Adrenal gland (tissue), 12 donors: ENCODE data around the gene PRKCH. TPM values are rescaled to one million over a fixed set of nuclear protein-coding genes. Genes with fewer than 3 reads are reported as not detected.
A peak's percentile ranks its signal among the peaks of the same experiment; 100 is the strongest.

Experiments
- DNase-seq, 7 donors: peaks; one replicate each; pipeline ENCODE4 v3.0.0-alpha.2; 2019 to 2020
- H3K27ac ChIP-seq, 5 donors: fragments of 200-600 bp; sonication (generic) in 4 of 5; 1 replicate in 3 of 5; 2 replicates in 2 of 5; pipeline versions ENCODE4 v1.5.1 to v1.8.0; 2016 to 2020; ENCODE audit warnings: mild to moderate bottlenecking in 1 of 5
- H3K27me3 ChIP-seq: fragments of 200-600 bp; 2 replicates; pipeline ENCODE4 v1.8.0; 2021
- H3K36me3 ChIP-seq, 2 donors: fragments of 200-600 bp; replicated peaks in 1 of 2; 1 replicate in 1 of 2; 2 replicates in 1 of 2; pipeline versions ENCODE4 v1.5.1 to v1.8.0; 2018 to 2022
- H3K4me1 ChIP-seq, 2 donors: fragments of 200-600 bp; replicated peaks in 1 of 2; 1 replicate in 1 of 2; 2 replicates in 1 of 2; pipeline versions ENCODE4 v1.5.1 to v1.8.0; 2018 to 2021
- H3K4me3 ChIP-seq, 4 donors: fragments of 200-600 bp; sonication (generic) in 3 of 4; one replicate each; pipeline ENCODE4 v1.5.1; 2016 to 2018
- H3K9me3 ChIP-seq, 3 donors: fragments of 200-600 bp; sonication (generic) in 1 of 3; replicated peaks in 1 of 3; 1 replicate in 2 of 3; 2 replicates in 1 of 3; pipeline versions ENCODE4 v1.5.1 to v1.8.0; 2016 to 2021
- POLR2A ChIP-seq, 2 donors: fragments of 450-650 bp; IDR thresholded peaks; one replicate each; pipeline ENCODE4 v1.6.1; 2017; ENCODE audit warnings: antibody characterized with exemption in 2 of 2, mild to moderate bottlenecking in 2 of 2, moderate library complexity in 1 of 2
- WGBS, 4 donors: extraction: QIAGEN DNeasy Blood & Tissue Kit in 2 of 4; methylation state at CpG; one replicate each; pipeline versions ENCODE4 v1.1.5 to v1.1.7; 2013 to 2017; 5-methylcytosine and 5-hydroxymethylcytosine counted together
- intact Hi-C, 2 donors: fragments of 100-400 bp; cut with DNase I; formaldehyde crosslinking; loops; one replicate each; pipeline versions ENCODE4 v1.14.1 to v1.15.0; 2022 to 2023
- polyA plus RNA-seq, 3 donors: library from polyadenylated mRNA; stranded (reverse); fragments of 200-250 nt in 2 of 3; fragments of 350-450 nt in 1 of 3; fragmentation: Illumina TruSeq in 1 of 3; extraction: RNeasy Lipid Tissue Mini Kit (QIAGEN cat#74804) in 1 of 3; gene quantifications; one replicate each; pipeline ENCODE4 v1.2.3, GENCODE V29; 2013 to 2014
- total RNA-seq, 9 donors: library from RNA; depleted of rRNA in 4 of 9; stranded (reverse); fragments of >200 nt in 4 of 9; fragments of 120-200 nt in 1 of 9; fragmentation: NEBNext Ultra II Directional in 1 of 9; extraction: Animal tissue kit (Norgen Biotek cat#: 25700) in 1 of 9; gene quantifications; one replicate each; pipeline versions ENCODE4 v1.1.0 to v1.2.4, GENCODE V29; 2013 to 2023
- TF ChIP-seq, protein P1 (sequence below), 6 experiments: fragments of 450-650 bp in 4 of 6; fragments of 200-600 bp in 2 of 6; sonication (generic) in 1 of 6; IDR thresholded peaks; 1 replicate in 5 of 6; 2 replicates in 1 of 6; pipeline versions ENCODE4 v1.5.1 to v1.8.0; 2016 to 2021; ENCODE audit warnings: antibody characterized with exemption in 6 of 6, mild to moderate bottlenecking in 2 of 6, moderate library complexity in 1 of 6
- donor health status: healthy with polysubstance abuse.
- donor health status: Bipolar disorder and iron deficiency.
- donor health status: DM: yes; HTN: yes; CAD: no.
- donor health status: DM: no; HTN: no; CAD: no.
- donor health status: DM: no; HTN: no; CAD: no.
- donor health status: DM: yes; HTN: yes; CAD: no.

Gene PRKCH
- total and polyA plus RNA-seq, 12 donors: 7.8 to 28.1 (median 17.0) TPM

GRCh38 chr14:61455351-61455750, 134.0 kb downstream of the PRKCH start:
- Histone ChIP-seq H3K4me1 (no peaks in the 10 kb centered on the region), H3K27me3 (no peaks in the 10 kb centered on the region), H3K4me3 (no peak overlapping the region), H3K27ac (no peak overlapping the region), H3K36me3 (no peaks in the 10 kb centered on the region), H3K9me3 (no peaks in the 10 kb centered on the region)
- intact Hi-C loops: loop anchor here (5.0 to 10.0 kb wide), 2 partner anchors 161 to 382 kb away; no protein-coding TSS in a partner anchor
- peak in 1 of 7 donors; percentile 63 for DNase-seq
- 80 to 84% (median 82%) methylated on average over 6 of the region's 6 CpGs for WGBS, 4 donors
- no peak for TF ChIP-seq POLR2A (IDR thresholded peaks at IDR 0.05)
- TF ChIP-seq, protein P1, sequence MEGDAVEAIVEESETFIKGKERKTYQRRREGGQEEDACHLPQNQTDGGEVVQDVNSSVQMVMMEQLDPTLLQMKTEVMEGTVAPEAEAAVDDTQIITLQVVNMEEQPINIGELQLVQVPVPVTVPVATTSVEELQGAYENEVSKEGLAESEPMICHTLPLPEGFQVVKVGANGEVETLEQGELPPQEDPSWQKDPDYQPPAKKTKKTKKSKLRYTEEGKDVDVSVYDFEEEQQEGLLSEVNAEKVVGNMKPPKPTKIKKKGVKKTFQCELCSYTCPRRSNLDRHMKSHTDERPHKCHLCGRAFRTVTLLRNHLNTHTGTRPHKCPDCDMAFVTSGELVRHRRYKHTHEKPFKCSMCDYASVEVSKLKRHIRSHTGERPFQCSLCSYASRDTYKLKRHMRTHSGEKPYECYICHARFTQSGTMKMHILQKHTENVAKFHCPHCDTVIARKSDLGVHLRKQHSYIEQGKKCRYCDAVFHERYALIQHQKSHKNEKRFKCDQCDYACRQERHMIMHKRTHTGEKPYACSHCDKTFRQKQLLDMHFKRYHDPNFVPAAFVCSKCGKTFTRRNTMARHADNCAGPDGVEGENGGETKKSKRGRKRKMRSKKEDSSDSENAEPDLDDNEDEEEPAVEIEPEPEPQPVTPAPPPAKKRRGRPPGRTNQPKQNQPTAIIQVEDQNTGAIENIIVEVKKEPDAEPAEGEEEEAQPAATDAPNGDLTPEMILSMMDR (IDR thresholded peaks at IDR 0.05): no peak

DNA sequence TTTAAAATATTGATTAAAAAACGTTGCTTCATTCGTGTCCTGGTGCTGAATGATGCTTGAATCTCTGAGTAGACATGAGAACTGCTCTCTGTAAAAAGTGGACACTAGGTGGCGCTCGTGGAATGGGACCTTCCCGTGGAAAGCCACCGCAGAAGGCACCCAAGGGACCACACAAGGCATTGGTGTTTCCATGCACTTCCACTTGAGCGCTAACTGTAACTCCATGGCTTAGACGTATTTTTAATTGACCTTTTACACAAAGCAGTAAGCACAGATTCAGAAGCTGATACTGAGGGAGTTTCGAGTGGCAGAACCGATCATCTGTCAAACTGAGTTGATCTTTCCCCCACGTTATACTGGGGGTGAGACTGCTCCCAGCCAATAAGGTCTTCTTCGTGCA, 135.3 kb downstream of the PRKCH start:
- 28 to 37% (median 32%) methylated on average over 12 of the region's 12 CpGs for WGBS, 4 donors
- Histone ChIP-seq H3K36me3 (no peaks in the 10 kb centered on the region), H3K27me3 (no peaks in the 10 kb centered on the region), H3K4me1 (no peaks in the 10 kb centered on the region), H3K9me3 (no peaks in the 10 kb centered on the region), H3K4me3 (no peak overlapping the region), H3K27ac (no peak overlapping the region)
- DNase-seq: peak; percentile 79 to 96 (median 90)
- intact Hi-C loops: loop anchor here (5.0 to 10.0 kb wide), 2 partner anchors 162 to 381 kb away; no protein-coding TSS in a partner anchor
- TF ChIP-seq, protein P1 (IDR thresholded peaks at IDR 0.05): peak; percentile 80 to 93 (median 86)
- no peak for TF ChIP-seq POLR2A (IDR thresholded peaks at IDR 0.05)

DNA sequence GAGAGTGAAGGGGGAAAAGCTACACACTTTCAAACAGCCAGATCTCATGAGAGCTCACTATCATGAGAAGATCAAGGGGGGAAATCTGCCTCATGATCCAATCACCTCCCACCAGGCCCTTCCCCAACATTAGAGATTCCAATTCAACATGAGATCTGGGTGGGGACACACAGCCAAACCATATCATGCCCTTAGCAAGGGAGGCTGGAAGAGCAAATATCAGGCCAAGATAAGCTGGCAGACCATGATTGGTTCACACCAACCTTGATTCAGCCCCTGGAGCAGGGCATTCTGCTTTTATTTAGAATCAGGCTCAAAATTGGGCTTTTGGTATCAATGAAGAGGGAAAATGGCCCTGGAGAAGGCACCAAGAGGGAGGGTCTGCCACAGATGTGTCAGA, 137.4 kb downstream of the PRKCH start:
- intact Hi-C loops: loop anchor here (2.0 to 10.0 kb wide), 3 partner anchors 164 to 379 kb away; no protein-coding TSS in a partner anchor
- Histone ChIP-seq H3K27me3 (no peaks in the 10 kb centered on the region), H3K9me3 (no peaks in the 10 kb centered on the region), H3K4me3 (no peak overlapping the region), H3K27ac (no peak overlapping the region), H3K36me3 (no peaks in the 10 kb centered on the region), H3K4me1 (peaks cover 0 to 19% of the 10 kb centered on the region in 2 donors)
- TF ChIP-seq, protein P1 (IDR thresholded peaks at IDR 0.05): no peak
- TF ChIP-seq POLR2A (IDR thresholded peaks at IDR 0.05): no peak
- no peak for DNase-seq

GRCh38 chr14:61459229-61459628, 137.8 kb downstream of the PRKCH start:
- H3K4me1 ChIP-seq: peaks cover 0 to 19% of the 10 kb centered on the region in 2 donors
- H3K27ac ChIP-seq: no peak overlapping the region
- intact Hi-C loops: loop anchor here (2.0 to 10.0 kb wide), 3 partner anchors 164 to 378 kb away; no protein-coding TSS in a partner anchor
- H3K4me3 ChIP-seq: no peak overlapping the region
- no peak for DNase-seq
- TF ChIP-seq POLR2A (IDR thresholded peaks at IDR 0.05): no peak
- TF ChIP-seq, protein P1 (IDR thresholded peaks at IDR 0.05): no peak
- no peaks in the 10 kb centered on the region for H3K27me3 ChIP-seq
- no peaks in the 10 kb centered on the region for H3K9me3 ChIP-seq
- 76 to 82% (median 80%) methylated on average over 6 of the region's 6 CpGs for WGBS, 4 donors
- no peaks in the 10 kb centered on the region for H3K36me3 ChIP-seq
